COR-L47 (cell line): ENCODE results near the gene DGCR8.
"Not testable (repeated sequence)": the region's sequence is repeated elsewhere in the genome, so short reads cannot be mapped to it uniquely, and the experiment has no call there.

Source experiments
- DNase-seq: peaks from one replicate; lab custom pipeline; 2025; lab: John Stamatoyannopoulos, UW

Gene DGCR8

GRCh38 chr22:20066617-20067383 lies 13.2 kb upstream of the DGCR8 start:
- no peak for DNase-seq

GRCh38 chr22:20067384-20067682 lies 12.7 kb upstream of the DGCR8 start:
- DNase-seq: not testable (repeated sequence)

- no peak for DNase-seq
Measured at GRCh38 chr22:20068640-20069039, 11.4 kb upstream of the DGCR8 start.

GRCh38 chr22:20069331-20070042 lies 10.6 kb upstream of the DGCR8 start:
- no peak for DNase-seq

- no peak for DNase-seq
Measured at GRCh38 chr22:20071524-20071972, 8.5 kb upstream of the DGCR8 start.

- DNase-seq: no peak
Measured at GRCh38 chr22:20076627-20077172, 3.3 kb upstream of the DGCR8 start.

GRCh38 chr22:20080445-20080775 lies 369 bp downstream of the DGCR8 start:
- DNase-seq: peak; percentile 71

GRCh38 chr22:20080776-20081654 lies 974 bp downstream of the DGCR8 start:
- DNase-seq: peak; percentile 41

GRCh38 chr22:20083157-20083890 lies 3.3 kb downstream of the DGCR8 start:
- DNase-seq: no peak

- DNase-seq: no peak
Measured at GRCh38 chr22:20083891-20084546, 4.0 kb downstream of the DGCR8 start.

GRCh38 chr22:20084547-20085413 lies 4.7 kb downstream of the DGCR8 start:
- DNase-seq: peak; percentile 18

GRCh38 chr22:20085651-20086050 lies 5.6 kb downstream of the DGCR8 start:
- DNase-seq: no peak

- no peak for DNase-seq
Measured at GRCh38 chr22:20086101-20086599, 6.1 kb downstream of the DGCR8 start.

GRCh38 chr22:20086763-20087162 lies 6.7 kb downstream of the DGCR8 start:
- no peak for DNase-seq

GRCh38 chr22:20087319-20088262 lies 7.5 kb downstream of the DGCR8 start:
- DNase-seq: no peak

GRCh38 chr22:20088263-20088648 lies 8.2 kb downstream of the DGCR8 start:
- DNase-seq: no peak

- no peak for DNase-seq
Measured at GRCh38 chr22:20089226-20089976, 9.4 kb downstream of the DGCR8 start.
